Thymus (tissue), 11 donors: Measurements from ENCODE around the gene MORN5. TPM values are rescaled to one million over a fixed set of nuclear protein-coding genes. Genes with fewer than 3 reads are reported as not detected.

ENCODE experiments used
- DNase-seq, 9 donors: peaks; one replicate each; pipeline ENCODE4 v3.0.0-alpha.2; 2013; ENCODE audit warnings: low spot score in 9 of 9, low read depth in 6 of 9, missing footprints in 1 of 9
- H3K27ac ChIP-seq, 2 donors: one replicate each; pipeline ENCODE4 v1.5.1; 2013; ENCODE audit warnings: control low read depth in 1 of 2, low read depth in 1 of 2, low read length in 1 of 2, mild to moderate bottlenecking in 1 of 2, moderate library complexity in 1 of 2
- H3K27me3 ChIP-seq, 2 donors: one replicate each; pipeline ENCODE4 v1.5.1; 2013; ENCODE audit warnings: low read length in 1 of 2; ENCODE audit not compliant: control insufficient read depth in 2 of 2, insufficient read depth in 1 of 2
- H3K36me3 ChIP-seq, 2 donors: one replicate each; pipeline ENCODE4 v1.5.1; 2013; ENCODE audit warnings: low read length in 1 of 2, mild to moderate bottlenecking in 1 of 2, moderate library complexity in 1 of 2; ENCODE audit not compliant: control insufficient read depth in 2 of 2, insufficient read depth in 2 of 2
- H3K4me1 ChIP-seq, 2 donors: one replicate each; pipeline ENCODE4 v1.5.1; 2013; ENCODE audit warnings: low read length in 2 of 2; ENCODE audit not compliant: control insufficient read depth in 2 of 2, insufficient read depth in 2 of 2
- H3K4me3 ChIP-seq, 2 donors: one replicate each; pipeline ENCODE4 v1.5.1; 2013; ENCODE audit warnings: low read length in 2 of 2, control low read depth in 1 of 2, mild to moderate bottlenecking in 1 of 2
- H3K9me3 ChIP-seq, 2 donors: one replicate each; pipeline ENCODE4 v1.5.1; 2013; ENCODE audit warnings: low read length in 1 of 2, mild to moderate bottlenecking in 1 of 2; ENCODE audit not compliant: control insufficient read depth in 2 of 2, insufficient read depth in 1 of 2
- WGBS: extraction: QIAGEN DNeasy Blood & Tissue Kit; methylation state at CpG from one replicate; pipeline ENCODE4 v1.1.7; 2013; 5-methylcytosine and 5-hydroxymethylcytosine counted together
- polyA plus RNA-seq: library from polyadenylated mRNA; stranded (reverse); fragments of 200-250 nt; gene quantifications from one replicate; pipeline ENCODE4 v1.2.3, GENCODE V29; 2013
- total RNA-seq: library from RNA; stranded (reverse); fragments of 120-200 nt; gene quantifications from one replicate; pipeline ENCODE4 v1.2.4, GENCODE V29; 2013
- donor health status: healthy.

The MORN5 gene
- total and polyA plus RNA-seq, 2 donors, result 0.21 TPM; not detected in 1

- peaks cover 0 to 3% of the 10 kb centered on the region in 2 donors for H3K9me3 ChIP-seq
- H3K36me3 ChIP-seq, result no peaks in the 10 kb centered on the region
- peaks cover 22 to 88% of the 10 kb centered on the region in 2 donors for H3K27me3 ChIP-seq
- no peak for DNase-seq
- H3K4me1 ChIP-seq, result no peaks in the 10 kb centered on the region
- 73% methylated on average over 24 of the region's 24 CpGs for WGBS
- no peak overlapping the region for H3K27ac ChIP-seq
- no peak overlapping the region for H3K4me3 ChIP-seq
Observed at GRCh38 chr9:122128007-122128968, 31.4 kb upstream of the MORN5 start.

GRCh38 chr9:122128969-122129343, 30.8 kb upstream of the MORN5 start:
- 93% methylated on average over 7 of the region's 7 CpGs for WGBS
- no peak overlapping the region for H3K4me3 ChIP-seq
- H3K36me3 ChIP-seq, result no peaks in the 10 kb centered on the region

GRCh38 chr9:122129969-122130368, 29.7 kb upstream of the MORN5 start:
- DNase-seq, result no peak
- H3K4me1 ChIP-seq, result no peaks in the 10 kb centered on the region
- 74% methylated on average over 2 of the region's 2 CpGs for WGBS
- no peak overlapping the region for H3K27ac ChIP-seq
- no peaks in the 10 kb centered on the region for H3K36me3 ChIP-seq
- H3K9me3 ChIP-seq, result peaks cover 0 to 3% of the 10 kb centered on the region in 2 donors
- peaks cover 22 to 86% of the 10 kb centered on the region in 2 donors for H3K27me3 ChIP-seq
- no peak overlapping the region for H3K4me3 ChIP-seq

More at GRCh38 chr9:122128969-122129343, 30.8 kb upstream of the MORN5 start:
- Histone ChIP-seq H3K9me3 (peaks cover 0 to 3% of the 10 kb centered on the region in 2 donors), H3K27ac (no peak overlapping the region), H3K4me1 (no peaks in the 10 kb centered on the region), H3K27me3 (peaks cover 22 to 94% of the 10 kb centered on the region in 2 donors)
- no peak for DNase-seq

- peaks cover 18 to 78% of the 10 kb centered on the region in 2 donors for H3K27me3 ChIP-seq
- WGBS, result 90% methylated on average over 4 of the region's 4 CpGs
- DNase-seq, result no peak
- no peak overlapping the region for H3K27ac ChIP-seq
- H3K9me3 ChIP-seq, result peaks cover 0 to 3% of the 10 kb centered on the region in 2 donors
- no peaks in the 10 kb centered on the region for H3K4me1 ChIP-seq
- no peak overlapping the region for H3K4me3 ChIP-seq
- no peaks in the 10 kb centered on the region for H3K36me3 ChIP-seq
Observed at GRCh38 chr9:122130837-122131236, 28.9 kb upstream of the MORN5 start.

- Histone ChIP-seq H3K27ac (no peak overlapping the region), H3K27me3 (peaks cover 12 to 71% of the 10 kb centered on the region in 2 donors), H3K9me3 (peaks cover 0 to 1% of the 10 kb centered on the region in 2 donors), H3K4me1 (no peaks in the 10 kb centered on the region), H3K4me3 (no peak overlapping the region), H3K36me3 (no peaks in the 10 kb centered on the region)
- DNase-seq, result no peak
- 40% methylated on average over 21 of the region's 21 CpGs for WGBS
Observed at GRCh38 chr9:122131401-122132001, 28.2 kb upstream of the MORN5 start.

- Histone ChIP-seq H3K36me3 (no peaks in the 10 kb centered on the region), H3K27ac (no peak overlapping the region), H3K27me3 (peaks cover 2 to 61% of the 10 kb centered on the region in 2 donors), H3K4me1 (no peaks in the 10 kb centered on the region), H3K9me3 (no peaks in the 10 kb centered on the region), H3K4me3 (no peak overlapping the region)
- 98% methylated on average over 4 of the region's 4 CpGs for WGBS
- no peak for DNase-seq
Observed at GRCh38 chr9:122132539-122132938, 27.2 kb upstream of the MORN5 start.

GRCh38 chr9:122133263-122133983, 26.3 kb upstream of the MORN5 start:
- H3K27me3 ChIP-seq, result peaks cover 0 to 52% of the 10 kb centered on the region in 2 donors
- H3K36me3 ChIP-seq, result no peaks in the 10 kb centered on the region
- no peak overlapping the region for H3K27ac ChIP-seq
- DNase-seq, result no peak
- no peak overlapping the region for H3K4me3 ChIP-seq
- H3K9me3 ChIP-seq, result no peaks in the 10 kb centered on the region
- no peaks in the 10 kb centered on the region for H3K4me1 ChIP-seq
- WGBS, result 86% methylated on average over 12 of the region's 12 CpGs

- H3K9me3 ChIP-seq, result no peaks in the 10 kb centered on the region
Observed at GRCh38 chr9:122133984-122134535, 25.6 kb upstream of the MORN5 start.

More at GRCh38 chr9:122133984-122134535, 25.6 kb upstream of the MORN5 start:
- DNase-seq, result no peak
- WGBS, result 91% methylated on average over 17 of the region's 17 CpGs
- Histone ChIP-seq H3K4me1 (no peaks in the 10 kb centered on the region), H3K36me3 (no peaks in the 10 kb centered on the region), H3K27me3 (peaks cover 0 to 46% of the 10 kb centered on the region in 2 donors), H3K4me3 (no peak overlapping the region), H3K27ac (no peak overlapping the region)
